GM23338 (cell line): ENCODE data around the gene NXPH2. TPM values are rescaled to one million over a fixed set of nuclear protein-coding genes. Genes with fewer than 3 reads are reported as not detected.

Experiments used
- ATAC-seq: fragments of 200-7000 bp; cut with Tn5 transposase; 3 replicates; pipeline ENCODE4 v1.9.1; 2020
- DNase-seq: peaks from one replicate; pipeline ENCODE4 v3.0.0-alpha.2; 2015; ENCODE audit warnings: low spot score
- H2AFZ ChIP-seq: fragments of 200-600 bp; sonication (generic); 2 replicates; pipeline ENCODE4 v1.8.0; 2016; ENCODE audit warnings: antibody characterized with exemption, mild to moderate bottlenecking, moderate library complexity
- H3F3A ChIP-seq: fragments of 200-600 bp; sonication (generic); replicated peaks from 2 replicates; pipeline ENCODE4 v1.8.0; 2017; ENCODE audit warnings: antibody characterized with exemption, mixed run types, low read depth
- H3K27ac ChIP-seq: fragments of 200-600 bp; sonication (generic); 2 replicates; pipeline ENCODE4 v1.6.1; 2016; ENCODE audit warnings: low read depth
- H3K27me3 ChIP-seq: fragments of 200-600 bp; sonication (generic); 2 replicates; pipeline ENCODE4 v1.8.0; 2016; ENCODE audit warnings: mild to moderate bottlenecking, mixed run types, moderate library complexity; ENCODE audit not compliant: insufficient read depth
- H3K36me3 ChIP-seq: fragments of 200-600 bp; sonication (generic); 2 replicates; pipeline ENCODE4 v1.8.0; 2016; ENCODE audit warnings: mild to moderate bottlenecking; ENCODE audit not compliant: insufficient read depth
- H3K4me1 ChIP-seq: fragments of 200-600 bp; sonication (generic); 2 replicates; pipeline ENCODE4 v1.8.0; 2016; ENCODE audit warnings: mild to moderate bottlenecking, moderate library complexity; ENCODE audit not compliant: insufficient read depth
- H3K4me2 ChIP-seq: fragments of 200-600 bp; sonication (generic); 2 replicates; pipeline ENCODE4 v1.7.1; 2017; ENCODE audit warnings: mixed run types
- H3K4me3 ChIP-seq: fragments of 200-600 bp; sonication (generic); 2 replicates; pipeline ENCODE4 v1.6.1; 2016; ENCODE audit warnings: mixed run types
- H3K79me2 ChIP-seq: fragments of 200-600 bp; sonication (generic); replicated peaks from 2 replicates; pipeline ENCODE4 v1.8.0; 2017; ENCODE audit warnings: mild to moderate bottlenecking; ENCODE audit not compliant: insufficient read depth
- H3K9me2 ChIP-seq: fragments of 200-600 bp; sonication (generic); 2 replicates; pipeline ENCODE4 v1.8.0; 2017; ENCODE audit not compliant: insufficient read depth
- H4K20me1 ChIP-seq: fragments of 200-600 bp; sonication (generic); replicated peaks from 2 replicates; pipeline ENCODE4 v1.8.0; 2017; ENCODE audit warnings: mild to moderate bottlenecking; ENCODE audit not compliant: insufficient read depth
- H3K27ac Mint-ChIP-seq: 2 replicates; pipeline ENCODE4 v1.8.0; 2020; ENCODE audit warnings: inconsistent platforms, mild to moderate bottlenecking, moderate library complexity, mixed read lengths
- H3K27me3 Mint-ChIP-seq: 3 replicates; pipeline ENCODE4 v1.8.0; 2022; ENCODE audit warnings: low read depth, mild to moderate bottlenecking, moderate library complexity, mixed read lengths, inconsistent platforms; ENCODE audit not compliant: insufficient read depth, poor library complexity
- H3K36me3 Mint-ChIP-seq: 3 replicates; pipeline ENCODE4 v1.8.0; 2021; ENCODE audit warnings: low read depth, mild to moderate bottlenecking, inconsistent platforms, moderate library complexity, mixed read lengths
- H3K4me1 Mint-ChIP-seq: 3 replicates; pipeline ENCODE4 v1.8.0; 2020; ENCODE audit warnings: mild to moderate bottlenecking, inconsistent platforms, mixed read lengths
- H3K4me3 Mint-ChIP-seq: 3 replicates; pipeline ENCODE4 v1.8.0; 2021; ENCODE audit warnings: moderate library complexity, mild to moderate bottlenecking, inconsistent platforms, mixed read lengths
- H3K9me3 Mint-ChIP-seq: 3 replicates; pipeline ENCODE4 v1.8.0; 2020; ENCODE audit warnings: moderate library complexity, mild to moderate bottlenecking, inconsistent platforms, mixed read lengths
- CREB1 ChIP-seq: fragments of 250-450 bp; sonication (Bioruptor Pico); IDR thresholded peaks from 2 replicates; pipeline ENCODE4 v1.5.0; 2020; ENCODE audit warnings: low read depth, mild to moderate bottlenecking, moderate library complexity
- EZH2 ChIP-seq: fragments of 200-600 bp; sonication (generic); IDR thresholded peaks from one replicate; pipeline ENCODE4 v1.8.0; 2017; ENCODE audit warnings: antibody characterized with exemption, mild to moderate bottlenecking, low read depth; ENCODE audit not compliant: unreplicated experiment
- EZH2phosphoT487 ChIP-seq: fragments of 200-600 bp; sonication (generic); IDR thresholded peaks from one replicate; pipeline ENCODE4 v1.8.1; 2018; ENCODE audit warnings: antibody characterized with exemption; ENCODE audit not compliant: unreplicated experiment
- JUNB ChIP-seq: IDR thresholded peaks from one replicate; pipeline ENCODE4 v1.6.1; 2016; ENCODE audit warnings: antibody characterized with exemption; ENCODE audit not compliant: unreplicated experiment
- NANOG ChIP-seq: IDR thresholded peaks from 2 replicates; pipeline ENCODE4 v1.6.1; 2016; ENCODE audit warnings: antibody characterized with exemption, borderline replicate concordance
- POLR2AphosphoS5 ChIP-seq: IDR thresholded peaks from 2 replicates; pipeline ENCODE4 v1.6.1; 2016; ENCODE audit warnings: antibody characterized with exemption, low read depth
- STAT1 ChIP-seq: IDR thresholded peaks from one replicate; pipeline ENCODE4 v1.6.1; 2016; ENCODE audit warnings: antibody characterized with exemption; ENCODE audit not compliant: unreplicated experiment
- ZNF114 ChIP-seq: fragments of 250-450 bp; sonication (Bioruptor Pico); IDR thresholded peaks from 2 replicates; pipeline ENCODE4 v1.5.0; 2020; ENCODE audit warnings: mild to moderate bottlenecking, moderate library complexity
- ZNF331 ChIP-seq: fragments of 250-450 bp; sonication (Bioruptor Pico); IDR thresholded peaks from 2 replicates; pipeline ENCODE4 v1.5.0; 2020; ENCODE audit warnings: low read depth, mild to moderate bottlenecking, moderate library complexity
- polyA plus RNA-seq: library from polyadenylated mRNA; unstranded; fragments of >200 nt; fragmentation: Nextera tagmentation; extraction: Ambion mirVana; gene quantifications from 2 replicates; pipeline ENCODE4 v1.2.1, GENCODE V29; 2016
- total RNA-seq: library from RNA; depleted of rRNA; stranded (reverse); fragments of >200 nt; shearing (Covaris generic); gene quantifications from 2 replicates; pipeline ENCODE4 v1.2.3, GENCODE V29; 2014
- TF ChIP-seq, protein P1 (sequence below): IDR thresholded peaks from one replicate; pipeline ENCODE4 v1.6.1; 2018; ENCODE audit warnings: antibody characterized with exemption; ENCODE audit not compliant: unreplicated experiment
- TF ChIP-seq, protein P2 (sequence below): IDR thresholded peaks from 2 replicates; pipeline ENCODE4 v1.6.1; 2016; ENCODE audit warnings: antibody characterized with exemption
- TF ChIP-seq, protein P3 (sequence below), 2 experiments: fragments of 200-600 bp in 1 of 2; sonication (generic) in 1 of 2; conservative IDR thresholded peaks; 2 replicates each; pipeline versions ENCODE4 v1.5.1 to v1.6.1; 2016 to 2017; ENCODE audit warnings: antibody characterized with exemption in 2 of 2, low read depth in 2 of 2, mild to moderate bottlenecking in 2 of 2, moderate library complexity in 1 of 2
- TF ChIP-seq, protein P4 (sequence below): fragments of 250-450 bp; sonication (Bioruptor Pico); IDR thresholded peaks from 2 replicates; pipeline ENCODE4 v1.5.0; 2020; ENCODE audit warnings: mild to moderate bottlenecking, moderate library complexity

The NXPH2 gene
- total and polyA plus RNA-seq, 2 experiments from 2014 or later: 2.7 to 8.3 TPM

DNA sequence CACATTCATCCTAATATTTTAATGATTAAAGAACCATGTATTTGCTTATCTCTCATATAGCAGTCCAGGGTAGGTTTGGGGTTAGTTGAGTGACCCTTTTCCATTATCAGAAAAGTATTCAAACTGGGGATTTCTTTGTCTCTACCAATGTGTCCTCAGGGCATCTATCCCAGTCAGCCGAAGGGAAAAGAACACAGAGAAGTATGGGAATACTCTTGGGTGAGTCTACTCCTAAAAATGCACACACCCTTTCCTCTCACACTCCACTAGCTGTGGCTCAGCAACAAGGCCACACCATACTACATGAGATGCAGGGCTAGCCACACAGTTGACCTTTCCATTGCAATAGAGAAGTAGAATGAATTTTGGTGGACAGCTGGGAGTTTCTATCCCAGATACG lies 114.3 kb downstream of the NXPH2 start:
- H3K4me1 Mint-ChIP-seq: peaks cover 28% of the 10 kb centered on the region
- no peaks in the 10 kb centered on the region for H4K20me1 ChIP-seq
- H3K27ac Mint-ChIP-seq: no peak overlapping the region
- ATAC-seq (no peak), DNase-seq (no peak)
- H3K27me3 ChIP-seq: no peaks in the 10 kb centered on the region
- H3K27me3 Mint-ChIP-seq: no peaks in the 10 kb centered on the region
- no peak overlapping the region for H3K4me3 ChIP-seq
- no peak overlapping the region for H2AFZ ChIP-seq
- H3K36me3 Mint-ChIP-seq: no peaks in the 10 kb centered on the region
- no peak overlapping the region for H3K27ac ChIP-seq
- no peaks in the 10 kb centered on the region for H3K79me2 ChIP-seq
- no peaks in the 10 kb centered on the region for H3K9me2 ChIP-seq
- H3K36me3 ChIP-seq: no peaks in the 10 kb centered on the region
- no peaks in the 10 kb centered on the region for H3K9me3 Mint-ChIP-seq
- TF ChIP-seq EZH2phosphoT487: no peak
- TF ChIP-seq, protein P1, sequence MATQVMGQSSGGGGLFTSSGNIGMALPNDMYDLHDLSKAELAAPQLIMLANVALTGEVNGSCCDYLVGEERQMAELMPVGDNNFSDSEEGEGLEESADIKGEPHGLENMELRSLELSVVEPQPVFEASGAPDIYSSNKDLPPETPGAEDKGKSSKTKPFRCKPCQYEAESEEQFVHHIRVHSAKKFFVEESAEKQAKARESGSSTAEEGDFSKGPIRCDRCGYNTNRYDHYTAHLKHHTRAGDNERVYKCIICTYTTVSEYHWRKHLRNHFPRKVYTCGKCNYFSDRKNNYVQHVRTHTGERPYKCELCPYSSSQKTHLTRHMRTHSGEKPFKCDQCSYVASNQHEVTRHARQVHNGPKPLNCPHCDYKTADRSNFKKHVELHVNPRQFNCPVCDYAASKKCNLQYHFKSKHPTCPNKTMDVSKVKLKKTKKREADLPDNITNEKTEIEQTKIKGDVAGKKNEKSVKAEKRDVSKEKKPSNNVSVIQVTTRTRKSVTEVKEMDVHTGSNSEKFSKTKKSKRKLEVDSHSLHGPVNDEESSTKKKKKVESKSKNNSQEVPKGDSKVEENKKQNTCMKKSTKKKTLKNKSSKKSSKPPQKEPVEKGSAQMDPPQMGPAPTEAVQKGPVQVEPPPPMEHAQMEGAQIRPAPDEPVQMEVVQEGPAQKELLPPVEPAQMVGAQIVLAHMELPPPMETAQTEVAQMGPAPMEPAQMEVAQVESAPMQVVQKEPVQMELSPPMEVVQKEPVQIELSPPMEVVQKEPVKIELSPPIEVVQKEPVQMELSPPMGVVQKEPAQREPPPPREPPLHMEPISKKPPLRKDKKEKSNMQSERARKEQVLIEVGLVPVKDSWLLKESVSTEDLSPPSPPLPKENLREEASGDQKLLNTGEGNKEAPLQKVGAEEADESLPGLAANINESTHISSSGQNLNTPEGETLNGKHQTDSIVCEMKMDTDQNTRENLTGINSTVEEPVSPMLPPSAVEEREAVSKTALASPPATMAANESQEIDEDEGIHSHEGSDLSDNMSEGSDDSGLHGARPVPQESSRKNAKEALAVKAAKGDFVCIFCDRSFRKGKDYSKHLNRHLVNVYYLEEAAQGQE: no peak
- TF ChIP-seq, protein P2, sequence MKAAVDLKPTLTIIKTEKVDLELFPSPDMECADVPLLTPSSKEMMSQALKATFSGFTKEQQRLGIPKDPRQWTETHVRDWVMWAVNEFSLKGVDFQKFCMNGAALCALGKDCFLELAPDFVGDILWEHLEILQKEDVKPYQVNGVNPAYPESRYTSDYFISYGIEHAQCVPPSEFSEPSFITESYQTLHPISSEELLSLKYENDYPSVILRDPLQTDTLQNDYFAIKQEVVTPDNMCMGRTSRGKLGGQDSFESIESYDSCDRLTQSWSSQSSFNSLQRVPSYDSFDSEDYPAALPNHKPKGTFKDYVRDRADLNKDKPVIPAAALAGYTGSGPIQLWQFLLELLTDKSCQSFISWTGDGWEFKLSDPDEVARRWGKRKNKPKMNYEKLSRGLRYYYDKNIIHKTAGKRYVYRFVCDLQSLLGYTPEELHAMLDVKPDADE: no peak
- no peak for TF ChIP-seq STAT1
- TF ChIP-seq CREB1: no peak
- TF ChIP-seq JUNB: no peak
- TF ChIP-seq ZNF331 (CRISPR knock-in tag): no peak
- no peak for TF ChIP-seq POLR2AphosphoS5
- no peak for TF ChIP-seq NANOG
- TF ChIP-seq ZNF114: no peak
- TF ChIP-seq, protein P3, sequence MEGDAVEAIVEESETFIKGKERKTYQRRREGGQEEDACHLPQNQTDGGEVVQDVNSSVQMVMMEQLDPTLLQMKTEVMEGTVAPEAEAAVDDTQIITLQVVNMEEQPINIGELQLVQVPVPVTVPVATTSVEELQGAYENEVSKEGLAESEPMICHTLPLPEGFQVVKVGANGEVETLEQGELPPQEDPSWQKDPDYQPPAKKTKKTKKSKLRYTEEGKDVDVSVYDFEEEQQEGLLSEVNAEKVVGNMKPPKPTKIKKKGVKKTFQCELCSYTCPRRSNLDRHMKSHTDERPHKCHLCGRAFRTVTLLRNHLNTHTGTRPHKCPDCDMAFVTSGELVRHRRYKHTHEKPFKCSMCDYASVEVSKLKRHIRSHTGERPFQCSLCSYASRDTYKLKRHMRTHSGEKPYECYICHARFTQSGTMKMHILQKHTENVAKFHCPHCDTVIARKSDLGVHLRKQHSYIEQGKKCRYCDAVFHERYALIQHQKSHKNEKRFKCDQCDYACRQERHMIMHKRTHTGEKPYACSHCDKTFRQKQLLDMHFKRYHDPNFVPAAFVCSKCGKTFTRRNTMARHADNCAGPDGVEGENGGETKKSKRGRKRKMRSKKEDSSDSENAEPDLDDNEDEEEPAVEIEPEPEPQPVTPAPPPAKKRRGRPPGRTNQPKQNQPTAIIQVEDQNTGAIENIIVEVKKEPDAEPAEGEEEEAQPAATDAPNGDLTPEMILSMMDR (conservative IDR thresholded peaks at IDR 0.05; ENCODE audit: low read depth in 2 of 2): no peak
- TF ChIP-seq, protein P4, sequence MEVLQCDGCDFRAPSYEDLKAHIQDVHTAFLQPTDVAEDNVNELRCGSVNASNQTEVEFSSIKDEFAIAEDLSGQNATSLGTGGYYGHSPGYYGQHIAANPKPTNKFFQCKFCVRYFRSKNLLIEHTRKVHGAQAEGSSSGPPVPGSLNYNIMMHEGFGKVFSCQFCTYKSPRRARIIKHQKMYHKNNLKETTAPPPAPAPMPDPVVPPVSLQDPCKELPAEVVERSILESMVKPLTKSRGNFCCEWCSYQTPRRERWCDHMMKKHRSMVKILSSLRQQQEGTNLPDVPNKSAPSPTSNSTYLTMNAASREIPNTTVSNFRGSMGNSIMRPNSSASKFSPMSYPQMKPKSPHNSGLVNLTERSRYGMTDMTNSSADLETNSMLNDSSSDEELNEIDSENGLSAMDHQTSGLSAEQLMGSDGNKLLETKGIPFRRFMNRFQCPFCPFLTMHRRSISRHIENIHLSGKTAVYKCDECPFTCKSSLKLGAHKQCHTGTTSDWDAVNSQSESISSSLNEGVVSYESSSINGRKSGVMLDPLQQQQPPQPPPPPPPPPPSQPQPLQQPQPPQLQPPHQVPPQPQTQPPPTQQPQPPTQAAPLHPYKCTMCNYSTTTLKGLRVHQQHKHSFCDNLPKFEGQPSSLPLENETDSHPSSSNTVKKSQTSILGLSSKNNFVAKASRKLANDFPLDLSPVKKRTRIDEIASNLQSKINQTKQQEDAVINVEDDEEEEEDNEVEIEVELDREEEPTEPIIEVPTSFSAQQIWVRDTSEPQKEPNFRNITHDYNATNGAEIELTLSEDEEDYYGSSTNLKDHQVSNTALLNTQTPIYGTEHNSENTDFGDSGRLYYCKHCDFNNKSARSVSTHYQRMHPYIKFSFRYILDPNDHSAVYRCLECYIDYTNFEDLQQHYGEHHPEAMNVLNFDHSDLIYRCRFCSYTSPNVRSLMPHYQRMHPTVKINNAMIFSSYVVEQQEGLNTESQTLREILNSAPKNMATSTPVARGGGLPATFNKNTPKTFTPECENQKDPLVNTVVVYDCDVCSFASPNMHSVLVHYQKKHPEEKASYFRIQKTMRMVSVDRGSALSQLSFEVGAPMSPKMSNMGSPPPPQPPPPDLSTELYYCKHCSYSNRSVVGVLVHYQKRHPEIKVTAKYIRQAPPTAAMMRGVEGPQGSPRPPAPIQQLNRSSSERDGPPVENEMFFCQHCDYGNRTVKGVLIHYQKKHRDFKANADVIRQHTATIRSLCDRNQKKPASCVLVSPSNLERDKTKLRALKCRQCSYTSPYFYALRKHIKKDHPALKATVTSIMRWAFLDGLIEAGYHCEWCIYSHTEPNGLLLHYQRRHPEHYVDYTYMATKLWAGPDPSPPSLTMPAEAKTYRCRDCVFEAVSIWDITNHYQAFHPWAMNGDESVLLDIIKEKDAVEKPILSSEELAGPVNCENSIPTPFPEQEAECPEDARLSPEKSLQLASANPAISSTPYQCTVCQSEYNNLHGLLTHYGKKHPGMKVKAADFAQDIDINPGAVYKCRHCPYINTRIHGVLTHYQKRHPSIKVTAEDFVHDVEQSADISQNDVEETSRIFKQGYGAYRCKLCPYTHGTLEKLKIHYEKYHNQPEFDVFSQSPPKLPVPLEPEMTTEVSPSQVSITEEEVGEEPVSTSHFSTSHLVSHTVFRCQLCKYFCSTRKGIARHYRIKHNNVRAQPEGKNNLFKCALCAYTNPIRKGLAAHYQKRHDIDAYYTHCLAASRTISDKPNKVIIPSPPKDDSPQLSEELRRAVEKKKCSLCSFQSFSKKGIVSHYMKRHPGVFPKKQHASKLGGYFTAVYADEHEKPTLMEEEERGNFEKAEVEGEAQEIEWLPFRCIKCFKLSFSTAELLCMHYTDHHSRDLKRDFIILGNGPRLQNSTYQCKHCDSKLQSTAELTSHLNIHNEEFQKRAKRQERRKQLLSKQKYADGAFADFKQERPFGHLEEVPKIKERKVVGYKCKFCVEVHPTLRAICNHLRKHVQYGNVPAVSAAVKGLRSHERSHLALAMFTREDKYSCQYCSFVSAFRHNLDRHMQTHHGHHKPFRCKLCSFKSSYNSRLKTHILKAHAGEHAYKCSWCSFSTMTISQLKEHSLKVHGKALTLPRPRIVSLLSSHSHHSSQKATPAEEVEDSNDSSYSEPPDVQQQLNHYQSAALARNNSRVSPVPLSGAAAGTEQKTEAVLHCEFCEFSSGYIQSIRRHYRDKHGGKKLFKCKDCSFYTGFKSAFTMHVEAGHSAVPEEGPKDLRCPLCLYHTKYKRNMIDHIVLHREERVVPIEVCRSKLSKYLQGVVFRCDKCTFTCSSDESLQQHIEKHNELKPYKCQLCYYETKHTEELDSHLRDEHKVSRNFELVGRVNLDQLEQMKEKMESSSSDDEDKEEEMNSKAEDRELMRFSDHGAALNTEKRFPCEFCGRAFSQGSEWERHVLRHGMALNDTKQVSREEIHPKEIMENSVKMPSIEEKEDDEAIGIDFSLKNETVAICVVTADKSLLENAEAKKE (CRISPR knock-in tag): no peak
- no peak for TF ChIP-seq EZH2
- H3K4me3 Mint-ChIP-seq: no peak overlapping the region
- peaks cover 18% of the 10 kb centered on the region for H3K4me1 ChIP-seq
- no peak overlapping the region for H3K4me2 ChIP-seq
- no peaks in the 10 kb centered on the region for H3F3A ChIP-seq
